Cardiac muscle cell (in vitro differentiated cells and primary cell): ENCODE measurements around the gene P2RY2. TPM values are rescaled to one million over a fixed set of nuclear protein-coding genes. Genes with fewer than 3 reads are reported as not detected.
"Not testable (repeated sequence)": the region's sequence is repeated elsewhere in the genome, so short reads cannot be mapped to it uniquely, and the experiment has no call there.

ENCODE experiments used
- DNase-seq, 2 donors: peaks; one replicate each; pipeline versions ENCODE4 v3.0.0 to v3.0.0-alpha.2; 2010 to 2017; ENCODE audit warnings: low read depth in 1 of 2, low spot score in 1 of 2
- H3K27ac ChIP-seq: fragments of 200-600 bp; sonication (generic); 2 replicates; pipeline ENCODE4 v1.5.1; 2016
- H3K27me3 ChIP-seq: fragments of 200-600 bp; sonication (generic); 2 replicates; pipeline ENCODE4 v1.6.0; 2016; ENCODE audit warnings: control low read depth
- H3K36me3 ChIP-seq: fragments of 200-600 bp; sonication (generic); 2 replicates; pipeline ENCODE4 v1.5.1; 2016; ENCODE audit warnings: control low read depth
- H3K4me1 ChIP-seq: fragments of 200-600 bp; sonication (generic); 2 replicates; pipeline ENCODE4 v1.8.1; 2017; ENCODE audit warnings: low read depth, mild to moderate bottlenecking, mixed run types
- H3K4me3 ChIP-seq: fragments of 200-600 bp; sonication (generic); 2 replicates; pipeline ENCODE4 v1.5.1; 2016; ENCODE audit warnings: mild to moderate bottlenecking
- H3K9me3 ChIP-seq: fragments of 200-600 bp; sonication (generic); 2 replicates; pipeline ENCODE4 v1.5.1; 2017; ENCODE audit warnings: low read depth, mild to moderate bottlenecking, control low read depth
- CTCF ChIP-seq: IDR thresholded peaks from 2 replicates; pipeline ENCODE4 v1.5.1; 2012; ENCODE audit warnings: low read depth, mild to moderate bottlenecking, low read length
- polyA plus RNA-seq: library from polyadenylated mRNA; unstranded; fragments of >200 nt; fragmentation: Nextera tagmentation; extraction: Ambion mirVana; gene quantifications from 2 replicates; pipeline ENCODE4 v1.2.1, GENCODE V29; 2016
- total RNA-seq: library from RNA; depleted of rRNA; stranded (reverse); fragments of >200 nt; gene quantifications from 2 replicates; pipeline ENCODE4 v1.2.3, GENCODE V29; 2016

P2RY2 gene
- total and polyA plus RNA-seq, 2 experiments from 2014 or later = 0.48 to 0.83 TPM

GRCh38 chr11:73197348-73197747 is 20.7 kb upstream of the P2RY2 start:
- no peak for TF ChIP-seq CTCF
- peaks cover 23% of the 10 kb centered on the region for H3K4me1 ChIP-seq
- H3K4me3 ChIP-seq = no peak overlapping the region
- H3K27me3 ChIP-seq = no peaks in the 10 kb centered on the region
- H3K36me3 ChIP-seq = no peaks in the 10 kb centered on the region
- H3K27ac ChIP-seq = no peak overlapping the region
- no peak for DNase-seq
- H3K9me3 ChIP-seq = no peaks in the 10 kb centered on the region

DNA sequence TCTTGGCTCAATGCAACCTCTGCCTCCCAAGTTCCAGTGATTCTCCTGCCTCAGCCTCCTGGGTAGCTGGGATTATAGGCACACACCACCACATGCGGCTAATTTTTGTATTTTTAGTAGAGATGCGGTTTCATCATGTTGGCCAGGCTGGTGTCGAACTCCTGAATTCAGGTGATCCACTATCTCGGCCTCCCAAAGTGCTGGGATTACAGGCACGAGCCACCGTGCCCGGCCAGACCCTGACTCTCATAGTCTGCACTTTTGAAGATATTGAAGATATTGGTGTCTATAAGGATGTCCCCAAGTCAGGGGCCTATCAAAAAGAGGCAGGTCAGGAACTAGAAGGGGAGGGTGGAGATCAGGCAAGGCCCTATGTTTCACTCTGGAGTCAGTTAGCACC is 20.3 kb upstream of the P2RY2 start:
- not testable (repeated sequence) for H3K36me3 ChIP-seq, H3K27ac ChIP-seq, H3K27me3 ChIP-seq, DNase-seq, H3K4me3 ChIP-seq, H3K9me3 ChIP-seq
- peaks cover 23% of the 10 kb centered on the region for H3K4me1 ChIP-seq

DNA sequence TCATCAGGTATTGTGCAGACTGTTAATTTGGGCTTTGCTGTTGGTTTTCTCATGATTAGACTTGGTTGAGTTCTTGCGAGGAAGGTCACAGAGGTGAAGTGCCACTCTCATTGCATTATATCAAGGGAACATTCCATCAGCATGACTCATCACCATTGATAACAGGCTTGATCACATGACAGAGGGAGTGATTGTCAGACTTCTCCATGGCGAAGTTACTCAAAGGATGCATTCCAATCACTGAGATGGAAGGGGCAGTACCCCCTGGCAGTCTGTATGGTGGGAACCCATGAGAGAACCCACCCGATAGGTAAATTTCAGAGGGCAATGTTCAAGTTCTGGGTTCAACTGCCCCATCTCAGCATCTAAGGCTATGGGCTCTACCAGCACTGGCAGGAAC is 19.4 kb upstream of the P2RY2 start:
- Histone ChIP-seq H3K4me1 (peaks cover 23% of the 10 kb centered on the region), H3K9me3 (no peaks in the 10 kb centered on the region), H3K27me3 (no peaks in the 10 kb centered on the region), H3K36me3 (no peaks in the 10 kb centered on the region), H3K4me3 (no peak overlapping the region), H3K27ac (peak overlapping the region; percentile 36)
- TF ChIP-seq CTCF = no peak
- peak; percentile 20 to 77 for DNase-seq

GRCh38 chr11:73199446-73199845 is 18.6 kb upstream of the P2RY2 start:
- H3K4me1 ChIP-seq = peaks cover 23% of the 10 kb centered on the region
- no peak for DNase-seq
- H3K27me3 ChIP-seq = no peaks in the 10 kb centered on the region
- H3K4me3 ChIP-seq = no peak overlapping the region
- no peak overlapping the region for H3K27ac ChIP-seq
- no peaks in the 10 kb centered on the region for H3K9me3 ChIP-seq
- TF ChIP-seq CTCF = no peak
- no peaks in the 10 kb centered on the region for H3K36me3 ChIP-seq

GRCh38 chr11:73200256-73200655 is 17.8 kb upstream of the P2RY2 start:
- no peak overlapping the region for H3K4me3 ChIP-seq
- H3K27ac ChIP-seq = peak overlapping the region; percentile 8
- no peak for DNase-seq
- TF ChIP-seq CTCF = no peak
- no peaks in the 10 kb centered on the region for H3K27me3 ChIP-seq
- no peaks in the 10 kb centered on the region for H3K9me3 ChIP-seq
- peaks cover 23% of the 10 kb centered on the region for H3K4me1 ChIP-seq
- H3K36me3 ChIP-seq = no peaks in the 10 kb centered on the region

DNA sequence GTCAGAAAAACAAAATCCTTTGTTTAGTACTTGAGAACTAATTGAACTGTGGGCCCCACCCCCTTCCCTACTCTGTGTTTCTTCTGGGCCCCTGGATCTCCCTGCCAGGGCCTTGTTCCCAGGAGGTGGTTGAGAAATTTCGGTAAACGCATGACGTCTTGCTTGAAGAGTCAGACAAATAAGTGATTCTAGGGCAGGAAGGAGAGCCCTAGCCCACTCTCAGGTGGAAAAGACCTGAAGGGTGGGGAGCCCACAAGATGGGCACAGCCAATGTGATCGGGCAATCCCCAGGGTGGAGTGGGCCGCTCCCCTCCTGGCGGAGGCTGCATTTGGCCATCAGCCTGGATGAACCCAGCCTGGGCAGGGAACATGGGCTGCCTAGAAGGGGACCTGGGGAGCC is 16.8 kb upstream of the P2RY2 start:
- peak in 1 of 2 donors; percentile 70 for DNase-seq

More for the DNA sequence above, 16.8 kb upstream of the P2RY2 start:
- H3K9me3 ChIP-seq = no peaks in the 10 kb centered on the region
- no peaks in the 10 kb centered on the region for H3K36me3 ChIP-seq
- no peak overlapping the region for H3K4me3 ChIP-seq
- TF ChIP-seq CTCF = no peak
- no peak overlapping the region for H3K27ac ChIP-seq
- peaks cover 23% of the 10 kb centered on the region for H3K4me1 ChIP-seq
- no peaks in the 10 kb centered on the region for H3K27me3 ChIP-seq
